ENCODE results near the gene MUL1.

The MUL1 gene

GRCh38 chr1:20480951-20481617, 26.9 kb downstream of the MUL1 start:
- Histone ChIP-seq H2AFZ (ENCODE audit: low read depth, low read length, severe bottlenecking) (no peak overlapping the region), H3K4me3 (ENCODE audit: insufficient read depth, low read length, poor library complexity, severe bottlenecking) (no peak overlapping the region), H4K20me1 (ENCODE audit: low read depth, low read length) (no peaks in the 10 kb centered on the region), H3K27me3 (ENCODE audit: low read length) (no peaks in the 10 kb centered on the region; the same call in 1 of the 2 replicates), H3K36me3 (ENCODE audit: low read length) (no peaks in the 10 kb centered on the region), H3K9ac (ENCODE audit: low read length) (no peak overlapping the region), H3K27ac (ENCODE audit: low read depth, low read length) (no peak overlapping the region), H3K9me3 (ENCODE audit: insufficient read depth, low read length) (no peaks in the 10 kb centered on the region), H3K9me2 (replicated peaks; ENCODE audit: insufficient read depth, low read length) (no peaks in the 10 kb centered on the region), H3K4me2 (ENCODE audit: low read depth, low read length, poor library complexity, severe bottlenecking) (no peak overlapping the region), H3K79me2 (ENCODE audit: insufficient read depth, low read length) (no peaks in the 10 kb centered on the region), H3F3A (ENCODE audit: insufficient read depth) (no peaks in the 10 kb centered on the region)
- no peak for TF ChIP-seq EZH2phosphoT487 (conservative IDR thresholded peaks at IDR 0.05; ENCODE audit: low read length)
- no peak for TF ChIP-seq CTCF (IDR thresholded peaks at IDR 0.05; ENCODE audit: insufficient read depth, low read length, poor library complexity, severe bottlenecking)

- H3K27ac ChIP-seq (ENCODE audit: low read depth, low read length) = no peak overlapping the region
- no peaks in the 10 kb centered on the region for H3K36me3 ChIP-seq (ENCODE audit: low read length)
- H3K9me2 ChIP-seq (replicated peaks; ENCODE audit: insufficient read depth, low read length) = no peaks in the 10 kb centered on the region
- no peak overlapping the region for H3K9ac ChIP-seq (ENCODE audit: low read length)
- H3K4me3 ChIP-seq (ENCODE audit: insufficient read depth, low read length, poor library complexity, severe bottlenecking) = no peak overlapping the region
- no peak overlapping the region for H3K4me2 ChIP-seq (ENCODE audit: low read depth, low read length, poor library complexity, severe bottlenecking)
- no peaks in the 10 kb centered on the region for H3K79me2 ChIP-seq (ENCODE audit: insufficient read depth, low read length)
- no peaks in the 10 kb centered on the region for H3K9me3 ChIP-seq (ENCODE audit: insufficient read depth, low read length)
- no peaks in the 10 kb centered on the region; the same call in 1 of the 2 replicates for H3K27me3 ChIP-seq (ENCODE audit: low read length)
- H3F3A ChIP-seq (ENCODE audit: insufficient read depth) = no peaks in the 10 kb centered on the region
- no peak overlapping the region for H2AFZ ChIP-seq (ENCODE audit: low read depth, low read length, severe bottlenecking)
- TF ChIP-seq CTCF (IDR thresholded peaks at IDR 0.05; ENCODE audit: insufficient read depth, low read length, poor library complexity, severe bottlenecking) (no peak), EZH2phosphoT487 (conservative IDR thresholded peaks at IDR 0.05; ENCODE audit: low read length) (no peak)
- no peaks in the 10 kb centered on the region for H4K20me1 ChIP-seq (ENCODE audit: low read depth, low read length)
Observed at GRCh38 chr1:20480243-20480944, 27.6 kb downstream of the MUL1 start.

- H3K27me3 ChIP-seq (ENCODE audit: low read length) = no peaks in the 10 kb centered on the region; the same call in 1 of the 2 replicates
- no peaks in the 10 kb centered on the region for H3K9me3 ChIP-seq (ENCODE audit: insufficient read depth, low read length)
- H3K4me3 ChIP-seq (ENCODE audit: insufficient read depth, low read length, poor library complexity, severe bottlenecking) = no peak overlapping the region
- no peak overlapping the region for H3K4me2 ChIP-seq (ENCODE audit: low read depth, low read length, poor library complexity, severe bottlenecking)
- no peaks in the 10 kb centered on the region for H3K79me2 ChIP-seq (ENCODE audit: insufficient read depth, low read length)
- no peak overlapping the region for H2AFZ ChIP-seq (ENCODE audit: low read depth, low read length, severe bottlenecking)
- no peaks in the 10 kb centered on the region for H3K9me2 ChIP-seq (replicated peaks; ENCODE audit: insufficient read depth, low read length)
- no peak overlapping the region for H3K9ac ChIP-seq (ENCODE audit: low read length)
- H4K20me1 ChIP-seq (ENCODE audit: low read depth, low read length) = no peaks in the 10 kb centered on the region
- no peaks in the 10 kb centered on the region for H3F3A ChIP-seq (ENCODE audit: insufficient read depth)
- H3K27ac ChIP-seq (ENCODE audit: low read depth, low read length) = no peak overlapping the region
- no peaks in the 10 kb centered on the region for H3K36me3 ChIP-seq (ENCODE audit: low read length)
- TF ChIP-seq CTCF (IDR thresholded peaks at IDR 0.05; ENCODE audit: insufficient read depth, low read length, poor library complexity, severe bottlenecking) (no peak), EZH2phosphoT487 (conservative IDR thresholded peaks at IDR 0.05; ENCODE audit: low read length) (no peak)
Observed at GRCh38 chr1:20479840-20480239, 28.1 kb downstream of the MUL1 start.
